Measurements from ENCODE around the gene C16orf96.

Gene C16orf96

GRCh38 chr16:4626396-4626795, 70.3 kb downstream of the C16orf96 start:
- no peaks in the 10 kb centered on the region; the same call in 1 of the 2 replicates for H3F3A ChIP-seq (ENCODE audit: insufficient read depth, low read length)
- no peaks in the 10 kb centered on the region for H3K36me3 ChIP-seq (replicated peaks; ENCODE audit: insufficient read depth, low read length)
- H3K9ac ChIP-seq (ENCODE audit: low read length): no peak overlapping the region
- H3K27ac ChIP-seq (ENCODE audit: low read length): no peak overlapping the region
- no peaks in the 10 kb centered on the region for H3K9me2 ChIP-seq (replicated peaks; ENCODE audit: insufficient read depth, low read length)
- H3K27me3 ChIP-seq (replicated peaks; ENCODE audit: insufficient read depth, low read length): no peaks in the 10 kb centered on the region
- no peaks in the 10 kb centered on the region for H3K9me3 ChIP-seq (replicated peaks; ENCODE audit: insufficient read depth, low read length)
- H4K20me1 ChIP-seq (ENCODE audit: insufficient read depth, low read length): peaks cover 9% of the 10 kb centered on the region; the same call in 1 of the 2 replicates
- TF ChIP-seq EZH2phosphoT487 (IDR thresholded peaks at IDR 0.05; ENCODE audit: low read length) (no peak), EZH2 (optimal IDR thresholded peaks at IDR 0.05; ENCODE audit: low read depth, low read length) (no peak), CTCF (IDR thresholded peaks at IDR 0.05; ENCODE audit: low read length) (no peak)
- DNase-seq: no peak
- H2AFZ ChIP-seq (ENCODE audit: low read length): no peak overlapping the region
- H3K4me2 ChIP-seq (ENCODE audit: low read depth, low read length): no peak overlapping the region
- peaks cover 14% of the 10 kb centered on the region; the same call in 1 of the 2 replicates for H3K4me1 ChIP-seq (ENCODE audit: low read length)
- H3K79me2 ChIP-seq (ENCODE audit: low read length): peaks cover 63% of the 10 kb centered on the region
- no peak overlapping the region for H3K4me3 ChIP-seq (ENCODE audit: low read length)

GRCh38 chr16:4628283-4628682, 72.1 kb downstream of the C16orf96 start:
- H4K20me1 ChIP-seq (ENCODE audit: insufficient read depth, low read length): peaks cover 9% of the 10 kb centered on the region; the same call in 1 of the 2 replicates

GRCh38 chr16:4631444-4631843, 75.3 kb downstream of the C16orf96 start:
- peaks cover 92% of the 10 kb centered on the region for H3K79me2 ChIP-seq (ENCODE audit: low read length)
- peaks cover 2% of the 10 kb centered on the region; the same call in 1 of the 2 replicates for H3K4me1 ChIP-seq (ENCODE audit: low read length)
- H3K36me3 ChIP-seq (replicated peaks; ENCODE audit: insufficient read depth, low read length): no peaks in the 10 kb centered on the region
- H3K9me2 ChIP-seq (replicated peaks; ENCODE audit: insufficient read depth, low read length): no peaks in the 10 kb centered on the region
- no peaks in the 10 kb centered on the region for H3K9me3 ChIP-seq (replicated peaks; ENCODE audit: insufficient read depth, low read length)
- no peak overlapping the region for H3K4me3 ChIP-seq (ENCODE audit: low read length)
- H3K9ac ChIP-seq (ENCODE audit: low read length): no peak overlapping the region
- no peak overlapping the region for H3K27ac ChIP-seq (ENCODE audit: low read length)
- no peaks in the 10 kb centered on the region for H3F3A ChIP-seq (ENCODE audit: insufficient read depth, low read length)
- H2AFZ ChIP-seq (ENCODE audit: low read length): no peak overlapping the region
- no peaks in the 10 kb centered on the region for H3K27me3 ChIP-seq (replicated peaks; ENCODE audit: insufficient read depth, low read length)
- no peak overlapping the region for H3K4me2 ChIP-seq (ENCODE audit: low read depth, low read length)
- peaks cover 8% of the 10 kb centered on the region; the same call in 1 of the 2 replicates for H4K20me1 ChIP-seq (ENCODE audit: insufficient read depth, low read length)
- TF ChIP-seq EZH2 (optimal IDR thresholded peaks at IDR 0.05; ENCODE audit: low read depth, low read length) (no peak), EZH2phosphoT487 (IDR thresholded peaks at IDR 0.05; ENCODE audit: low read length) (no peak), CTCF (IDR thresholded peaks at IDR 0.05; ENCODE audit: low read length) (no peak)
- no peak for DNase-seq

More at GRCh38 chr16:4628283-4628682, 72.1 kb downstream of the C16orf96 start:
- H3K27ac ChIP-seq (ENCODE audit: low read length): no peak overlapping the region
- no peaks in the 10 kb centered on the region; the same call in 1 of the 2 replicates for H3F3A ChIP-seq (ENCODE audit: insufficient read depth, low read length)
- H3K9me2 ChIP-seq (replicated peaks; ENCODE audit: insufficient read depth, low read length): no peaks in the 10 kb centered on the region
- H3K36me3 ChIP-seq (replicated peaks; ENCODE audit: insufficient read depth, low read length): no peaks in the 10 kb centered on the region
- H2AFZ ChIP-seq (ENCODE audit: low read length): no peak overlapping the region
- H3K79me2 ChIP-seq (ENCODE audit: low read length): peaks cover 82% of the 10 kb centered on the region
- H3K9ac ChIP-seq (ENCODE audit: low read length): no peak overlapping the region
- peaks cover 14% of the 10 kb centered on the region; the same call in 1 of the 2 replicates for H3K4me1 ChIP-seq (ENCODE audit: low read length)
- H3K4me3 ChIP-seq (ENCODE audit: low read length): no peak overlapping the region
- no peaks in the 10 kb centered on the region for H3K9me3 ChIP-seq (replicated peaks; ENCODE audit: insufficient read depth, low read length)
- no peak overlapping the region for H3K4me2 ChIP-seq (ENCODE audit: low read depth, low read length)
- TF ChIP-seq EZH2 (optimal IDR thresholded peaks at IDR 0.05; ENCODE audit: low read depth, low read length): no peak
- no peak for TF ChIP-seq CTCF (IDR thresholded peaks at IDR 0.05; ENCODE audit: low read length)
- TF ChIP-seq EZH2phosphoT487 (IDR thresholded peaks at IDR 0.05; ENCODE audit: low read length): no peak
- DNase-seq: no peak
- no peaks in the 10 kb centered on the region for H3K27me3 ChIP-seq (replicated peaks; ENCODE audit: insufficient read depth, low read length)

Data from MM.1S (cell line).